CD14-positive monocyte (primary cell): ENCODE results near the gene RUNX2. TPM values are rescaled to one million over a fixed set of nuclear protein-coding genes. Genes with fewer than 3 reads are reported as not detected.

Experiments used
- DNase-seq, 3 donors: peaks; one replicate each; pipeline ENCODE4 v3.0.0-alpha.2; 2011 to 2022
- H2AFZ ChIP-seq: 2 replicates; pipeline ENCODE4 v1.6.0; 2012; ENCODE audit warnings: mild to moderate bottlenecking, low read depth, low read length, inconsistent platforms; ENCODE audit not compliant: insufficient read depth, poor library complexity, severe bottlenecking
- H3K27ac ChIP-seq, 2 donors: 1 replicate in 1 of 2; 2 replicates in 1 of 2; pipeline ENCODE4 v1.5.1; 2012 to 2013; ENCODE audit warnings: low read length in 2 of 2, control low read depth in 1 of 2, inconsistent platforms in 1 of 2, low read depth in 1 of 2, mild to moderate bottlenecking in 1 of 2
- H3K27me3 ChIP-seq, 2 donors: one replicate each; pipeline versions ENCODE4 v1.6.0 to v1.6.1; 2011 to 2013; ENCODE audit warnings: low read length in 2 of 2; ENCODE audit not compliant: control insufficient read depth in 2 of 2, insufficient read depth in 2 of 2
- H3K36me3 ChIP-seq, 2 donors: replicated peaks in 1 of 2; 1 replicate in 1 of 2; 2 replicates in 1 of 2; pipeline versions ENCODE4 v1.5.1 to v1.6.1; 2012 to 2013; ENCODE audit warnings: low read length in 2 of 2, control low read depth in 1 of 2, inconsistent platforms in 1 of 2, mild to moderate bottlenecking in 1 of 2; ENCODE audit not compliant: insufficient read depth in 2 of 2, control insufficient read depth in 1 of 2
- H3K4me1 ChIP-seq, 2 donors: 1 replicate in 1 of 2; 2 replicates in 1 of 2; pipeline versions ENCODE4 v1.5.1 to v1.6.1; 2012 to 2013; ENCODE audit warnings: low read length in 2 of 2, control low read depth in 1 of 2, inconsistent platforms in 1 of 2, mild to moderate bottlenecking in 1 of 2, moderate library complexity in 1 of 2; ENCODE audit not compliant: insufficient read depth in 2 of 2, control insufficient read depth in 1 of 2
- H3K4me2 ChIP-seq: replicated peaks from 2 replicates; pipeline ENCODE3; 2012; ENCODE audit warnings: low read length, moderate library complexity, mild to moderate bottlenecking; ENCODE audit not compliant: poor library complexity, severe bottlenecking; ENCODE audit errors: extremely low read depth
- H3K4me3 ChIP-seq, 3 experiments: fragments of 200-600 bp in 1 of 3; sonication (generic) in 1 of 3; replicated peaks in 1 of 3; 1 replicate in 2 of 3; 2 replicates in 1 of 3; pipeline ENCODE4 v1.5.1; 2011 to 2013; ENCODE audit warnings: low read length in 3 of 3, mild to moderate bottlenecking in 3 of 3, control low read depth in 2 of 3, low read depth in 2 of 3, inconsistent platforms in 1 of 3, moderate library complexity in 1 of 3
- H3K79me2 ChIP-seq: 2 replicates; pipeline ENCODE4 v1.6.0; 2012; ENCODE audit warnings: mild to moderate bottlenecking, control low read depth, inconsistent platforms, low read length, moderate library complexity; ENCODE audit not compliant: insufficient read depth
- H3K9ac ChIP-seq: 2 replicates; pipeline ENCODE4 v1.6.0; 2017; ENCODE audit warnings: low read length, mild to moderate bottlenecking; ENCODE audit not compliant: insufficient read depth, poor library complexity, severe bottlenecking
- H3K9me3 ChIP-seq, 2 donors: replicated peaks in 1 of 2; 1 replicate in 1 of 2; 2 replicates in 1 of 2; pipeline versions ENCODE4 v1.5.1 to v1.6.1; 2012 to 2013; ENCODE audit warnings: low read length in 2 of 2, control low read depth in 1 of 2; ENCODE audit not compliant: control insufficient read depth in 1 of 2, insufficient read depth in 1 of 2
- H4K20me1 ChIP-seq: 2 replicates; pipeline ENCODE4 v1.6.0; 2012; ENCODE audit warnings: mild to moderate bottlenecking, low read length, control low read depth, moderate library complexity; ENCODE audit not compliant: insufficient read depth
- H3K27ac Mint-ChIP-seq, 7 donors: one replicate each; pipeline ENCODE4 v1.8.0; 2020; ENCODE audit warnings: mild to moderate bottlenecking in 7 of 7, mixed read lengths in 7 of 7, moderate library complexity in 6 of 7, inconsistent platforms in 2 of 7
- H3K27me3 Mint-ChIP-seq, 3 donors: one replicate each; pipeline ENCODE4 v1.8.0; 2021 to 2022; ENCODE audit warnings: low read depth in 3 of 3, mild to moderate bottlenecking in 3 of 3, mixed read lengths in 3 of 3, moderate library complexity in 3 of 3, inconsistent platforms in 1 of 3
- H3K36me3 Mint-ChIP-seq, 2 donors: one replicate each; pipeline ENCODE4 v1.8.0; 2020; ENCODE audit warnings: mixed read lengths in 2 of 2, inconsistent platforms in 1 of 2, mild to moderate bottlenecking in 1 of 2
- H3K4me1 Mint-ChIP-seq: one replicate; pipeline ENCODE4 v1.8.0; 2020; ENCODE audit warnings: mild to moderate bottlenecking, mixed read lengths
- H3K4me3 Mint-ChIP-seq, 2 donors: one replicate each; pipeline ENCODE4 v1.8.0; 2020; ENCODE audit warnings: mild to moderate bottlenecking in 2 of 2, mixed read lengths in 2 of 2, moderate library complexity in 1 of 2
- H3K9me3 Mint-ChIP-seq, 7 donors: one replicate each; pipeline ENCODE4 v1.8.0; 2020 to 2022; ENCODE audit warnings: mixed read lengths in 7 of 7, mild to moderate bottlenecking in 6 of 7, moderate library complexity in 6 of 7, inconsistent platforms in 2 of 7
- CTCF ChIP-seq: fragments of 200-600 bp; IDR thresholded peaks from one replicate; pipeline ENCODE4 v1.8.0; 2022; ENCODE audit warnings: antibody characterized with exemption, mild to moderate bottlenecking
- WGBS: methylation state at CpG from one replicate; pipeline ENCODE4 v1.1.5; 2013; ENCODE audit warnings: missing lambda C conversion rate; ENCODE audit not compliant: insufficient coverage; 5-methylcytosine and 5-hydroxymethylcytosine counted together
- intact Hi-C, 2 donors: fragments of 100-400 bp; cut with micrococcal nuclease; formaldehyde crosslinking; loops; one replicate each; pipeline versions ENCODE4 v1.15.0 to v1.15.1; 2023
- polyA plus RNA-seq, 3 donors: library from polyadenylated mRNA; depleted of rRNA in 1 of 3; unstranded in 2 of 3; stranded (reverse) in 1 of 3; fragments of 300-500 nt in 2 of 3; fragments of >200 nt in 1 of 3; fragmentation: Illumina TruSeq in 2 of 3; gene quantifications; 1 replicate in 2 of 3; 2 replicates in 1 of 3; pipeline ENCODE4 v1.2.3, GENCODE V29; 2012 to 2021

RUNX2 gene
- polyA plus RNA-seq, 3 donors, result 1.3 to 5.0 (median 2.5) TPM

GRCh38 chr6:45320349-45320748 is 7.8 kb upstream of the RUNX2 start:
- intact Hi-C loops, result no loop called here
- 100% methylated on average over 2 of the region's 4 CpGs for WGBS

GRCh38 chr6:45323656-45324224 is 4.4 kb upstream of the RUNX2 start:
- DNase-seq, result no peak
- no peak overlapping the region for H3K9ac ChIP-seq
- Mint-ChIP-seq H3K27ac (no peak overlapping the region), H3K4me3 (peak overlapping the region in 1 of 2 donors; percentile 35), H3K27me3 (peaks cover 0 to 1% (median 0%) of the 10 kb centered on the region in 3 donors), H3K9me3 (no peaks in the 10 kb centered on the region), H3K36me3 (no peaks in the 10 kb centered on the region), H3K4me1 (peaks cover 31% of the 10 kb centered on the region)
- H3K9me3 ChIP-seq, result no peaks in the 10 kb centered on the region
- TF ChIP-seq CTCF, result no peak
- H3K79me2 ChIP-seq, result no peaks in the 10 kb centered on the region
- intact Hi-C loops, result no loop called here
- peaks cover 0 to 2% of the 10 kb centered on the region in 2 donors for H3K4me1 ChIP-seq
- no peaks in the 10 kb centered on the region for H3K36me3 ChIP-seq
- H3K4me3 ChIP-seq, result no peak overlapping the region
- H3K4me2 ChIP-seq, result peak overlapping the region; percentile 39
- H3K27me3 ChIP-seq, result no peaks in the 10 kb centered on the region
- peak overlapping the region; percentile 41 for H2AFZ ChIP-seq
- H4K20me1 ChIP-seq, result no peaks in the 10 kb centered on the region
- WGBS, result no CpG with 5 or more reads among the region's 3 CpGs
- no peak overlapping the region for H3K27ac ChIP-seq

More at GRCh38 chr6:45320349-45320748, 7.8 kb upstream of the RUNX2 start:
- no peak overlapping the region for H3K9ac ChIP-seq
- H3K4me3 Mint-ChIP-seq, result no peak overlapping the region
- H3K27ac ChIP-seq, result no peak overlapping the region
- DNase-seq, result no peak
- no peaks in the 10 kb centered on the region for H3K9me3 ChIP-seq
- no peak overlapping the region for H3K4me3 ChIP-seq
- H3K27me3 ChIP-seq, result no peaks in the 10 kb centered on the region
- no peaks in the 10 kb centered on the region for H3K79me2 ChIP-seq
- no peaks in the 10 kb centered on the region for H3K36me3 Mint-ChIP-seq
- H4K20me1 ChIP-seq, result no peaks in the 10 kb centered on the region
- no peaks in the 10 kb centered on the region for H3K36me3 ChIP-seq
- H3K27ac Mint-ChIP-seq, result no peak overlapping the region
- H3K9me3 Mint-ChIP-seq, result peaks cover 0 to 3% (median 0%) of the 10 kb centered on the region in 7 donors
- H3K4me1 ChIP-seq, result peaks cover 0 to 2% of the 10 kb centered on the region in 2 donors
- H3K27me3 Mint-ChIP-seq, result peaks cover 0 to 1% (median 0%) of the 10 kb centered on the region in 3 donors
- no peak for TF ChIP-seq CTCF
- no peak overlapping the region for H2AFZ ChIP-seq
- H3K4me2 ChIP-seq, result no peak overlapping the region
- peaks cover 18% of the 10 kb centered on the region for H3K4me1 Mint-ChIP-seq
